Brain microvascular endothelial cell (primary cell): ENCODE measurements around the gene COQ4.
"Not testable (repeated sequence)": the region's sequence is repeated elsewhere in the genome, so short reads cannot be mapped to it uniquely, and the experiment has no call there.

Experiments used
- DNase-seq: peaks from one replicate; pipeline ENCODE4 v3.0.0-alpha.2; 2020
- H3K27ac ChIP-seq: fragments of 250-450 bp; sonication (Bioruptor Pico); 2 replicates; pipeline ENCODE4 v1.5.1; 2020; ENCODE audit warnings: mild to moderate bottlenecking, moderate library complexity
- H3K27me3 ChIP-seq: fragments of 250-450 bp; sonication (Bioruptor Pico); replicated peaks from 2 replicates; pipeline ENCODE4 v1.5.1; 2020; ENCODE audit warnings: mild to moderate bottlenecking
- H3K36me3 ChIP-seq: fragments of 250-450 bp; sonication (Bioruptor Pico); replicated peaks from 2 replicates; pipeline ENCODE4 v1.5.1; 2020; ENCODE audit warnings: mild to moderate bottlenecking
- H3K4me3 ChIP-seq: 2 replicates; pipeline ENCODE4 v1.5.1; 2011; ENCODE audit warnings: low read depth, mild to moderate bottlenecking, control low read depth, low read length, moderate library complexity
- CTCF ChIP-seq: IDR thresholded peaks from 2 replicates; pipeline ENCODE4 v1.5.1; 2011; ENCODE audit warnings: low read depth, mild to moderate bottlenecking, moderate library complexity, low read length, control low read depth, inconsistent platforms; ENCODE audit errors: missing control alignments
- in situ Hi-C: cut with HindIII; loops from 2 replicates; pipeline ENCODE4 v1.10.0; 2017; ENCODE audit warnings: low sequenced_read_pairs, low pct_ligation_motif_present

COQ4 gene

GRCh38 chr9:128276574-128277270 is 45.9 kb upstream of the COQ4 start:
- DNase-seq, result no peak
- Histone ChIP-seq H3K36me3 (peaks cover 22% of the 10 kb centered on the region), H3K27ac (peak overlapping the region; percentile 40), H3K27me3 (no peaks in the 10 kb centered on the region), H3K4me3 (peak overlapping the region; percentile 95)
- in situ Hi-C loops, result no loop called here
- no peak for TF ChIP-seq CTCF

- in situ Hi-C loops, H3K36me3 ChIP-seq, DNase-seq, H3K4me3 ChIP-seq, H3K27ac ChIP-seq, H3K27me3 ChIP-seq: not testable (repeated sequence)
Measured at GRCh38 chr9:128279088-128280073, 43.3 kb upstream of the COQ4 start.

- in situ Hi-C loops, result no loop called here
- H3K27ac ChIP-seq, result no peak overlapping the region
Measured at GRCh38 chr9:128280084-128280622, 42.5 kb upstream of the COQ4 start.

GRCh38 chr9:128282500-128282899 is 40.1 kb upstream of the COQ4 start:
- DNase-seq, result peak; percentile 73
- no peaks in the 10 kb centered on the region for H3K27me3 ChIP-seq
- in situ Hi-C loops, result no loop called here
- peak overlapping the region; percentile 41 for H3K27ac ChIP-seq
- H3K36me3 ChIP-seq, result peaks cover 8% of the 10 kb centered on the region
- no peak for TF ChIP-seq CTCF
- no peak overlapping the region for H3K4me3 ChIP-seq

More at GRCh38 chr9:128280084-128280622, 42.5 kb upstream of the COQ4 start:
- no peak for TF ChIP-seq CTCF
- Histone ChIP-seq H3K4me3 (no peak overlapping the region), H3K36me3 (peaks cover 2% of the 10 kb centered on the region), H3K27me3 (no peaks in the 10 kb centered on the region)
- no peak for DNase-seq

GRCh38 chr9:128285033-128285784 is 37.4 kb upstream of the COQ4 start:
- no peak for TF ChIP-seq CTCF
- no peak overlapping the region for H3K4me3 ChIP-seq
- H3K36me3 ChIP-seq, result peaks cover 8% of the 10 kb centered on the region
- H3K27me3 ChIP-seq, result no peaks in the 10 kb centered on the region
- DNase-seq, result no peak
- no peak overlapping the region for H3K27ac ChIP-seq
- in situ Hi-C loops, result no loop called here

GRCh38 chr9:128286440-128286839 is 36.2 kb upstream of the COQ4 start:
- TF ChIP-seq CTCF, result no peak
- Histone ChIP-seq H3K36me3 (peaks cover 8% of the 10 kb centered on the region), H3K27ac (no peak overlapping the region), H3K27me3 (no peaks in the 10 kb centered on the region), H3K4me3 (no peak overlapping the region)
- DNase-seq, result no peak
- in situ Hi-C loops, result no loop called here
